Hematopoietic multipotent progenitor cell treated with erythropoietin and hydrocortisone succinate and interleukin-3 and kit ligand, for 6 days (in vitro differentiated cells): ENCODE data around the gene MEPCE.
"Not testable (repeated sequence)": the region's sequence is repeated elsewhere in the genome, so short reads cannot be mapped to it uniquely, and the experiment has no call there.

Experiments used
- DNase-seq: peaks from one replicate; pipeline ENCODE4 v3.0.0-alpha.2; 2015

Gene MEPCE

GRCh38 chr7:100429637-100430492 lies at the start of gene MEPCE:
MEPCE (plus strand) TSS chr7:100429831; CDS start chr7:100430019, 188 bp downstream.
- DNase-seq, result peak; percentile 97

- DNase-seq, result no peak
Measured at GRCh38 chr7:100380196-100380595, 49.4 kb upstream of the MEPCE start.

GRCh38 chr7:100381531-100382233 lies 47.9 kb upstream of the MEPCE start:
- not testable (repeated sequence) for DNase-seq

GRCh38 chr7:100382234-100382853 lies 47.3 kb upstream of the MEPCE start:
- not testable (repeated sequence) for DNase-seq

GRCh38 chr7:100384628-100385294 lies 44.9 kb upstream of the MEPCE start:
- DNase-seq, result no peak

- no peak for DNase-seq
Measured at GRCh38 chr7:100386940-100387339, 42.7 kb upstream of the MEPCE start.

- no peak for DNase-seq
Measured at GRCh38 chr7:100387695-100388094, 41.9 kb upstream of the MEPCE start.

GRCh38 chr7:100389437-100390088 lies 40.1 kb upstream of the MEPCE start:
- no peak for DNase-seq

GRCh38 chr7:100390286-100391009 lies 39.2 kb upstream of the MEPCE start:
- DNase-seq, result no peak

- DNase-seq, result no peak
Measured at GRCh38 chr7:100393233-100393905, 36.3 kb upstream of the MEPCE start.

- DNase-seq, result no peak
Measured at GRCh38 chr7:100394077-100394476, 35.6 kb upstream of the MEPCE start.

GRCh38 chr7:100396421-100396982 lies 33.1 kb upstream of the MEPCE start:
- peak; percentile 34 for DNase-seq

GRCh38 chr7:100397315-100398081 lies 32.1 kb upstream of the MEPCE start:
- no peak for DNase-seq

- DNase-seq, result no peak
Measured at GRCh38 chr7:100398239-100398638, 31.4 kb upstream of the MEPCE start.

- DNase-seq, result no peak
Measured at GRCh38 chr7:100400041-100400440, 29.6 kb upstream of the MEPCE start.

- DNase-seq, result peak; percentile 56
Measured at GRCh38 chr7:100400656-100401055, 29.0 kb upstream of the MEPCE start.

- no peak for DNase-seq
Measured at GRCh38 chr7:100401811-100402210, 27.8 kb upstream of the MEPCE start.

GRCh38 chr7:100402241-100402640 lies 27.4 kb upstream of the MEPCE start:
- no peak for DNase-seq

GRCh38 chr7:100406767-100407166 lies 22.9 kb upstream of the MEPCE start:
- no peak for DNase-seq
